OCI-LY7 (cell line): ENCODE measurements around the gene MSH2. TPM values are rescaled to one million over a fixed set of nuclear protein-coding genes. Genes with fewer than 3 reads are reported as not detected.

Experiments
- BruUV-seq: library from RNA; stranded (reverse); fragments of 400-500 nt; replicated peaks from 2 replicates; lab custom pipeline; 2021; lab: Mats Ljungman, UMichigan
- CTCF ChIA-PET: fragments of 300-600 bp; sonication (Branson Sonifier 250); formaldehyde crosslinking; loops from one replicate; lab custom pipeline; 2022; ENCODE audit warnings: antibody characterized with exemption; ENCODE audit not compliant: unreplicated experiment; lab: Charles Lee
- POLR2A ChIA-PET: fragments of 300-600 bp; sonication (Branson Sonifier 250); formaldehyde crosslinking; loops from one replicate; lab custom pipeline; 2022; ENCODE audit warnings: antibody characterized with exemption; lab: Charles Lee
- DNase-seq: peaks from one replicate; pipeline ENCODE4 v3.0.0-alpha.2; 2015; ENCODE audit warnings: low spot score
- H2AFZ ChIP-seq: fragments of 200-600 bp; sonication (generic), shearing (Covaris generic); 2 replicates; pipeline ENCODE4 v1.6.1; 2014; ENCODE audit warnings: mild to moderate bottlenecking, antibody characterized with exemption, low read length, moderate library complexity
- H3K27ac ChIP-seq: fragments of 200-600 bp; sonication (generic); 2 replicates; pipeline ENCODE4 v1.5.1; 2014; ENCODE audit warnings: mixed run types, low read depth, mild to moderate bottlenecking, moderate library complexity, low read length, inconsistent platforms; ENCODE audit not compliant: poor library complexity, severe bottlenecking
- H3K36me3 ChIP-seq: fragments of 200-600 bp; sonication (generic); 2 replicates; pipeline ENCODE4 v1.6.1; 2014; ENCODE audit warnings: mild to moderate bottlenecking, antibody characterized with exemption, low read length, moderate library complexity, mixed read lengths; ENCODE audit not compliant: insufficient read depth
- H3K4me1 ChIP-seq: fragments of 200-600 bp; sonication (generic); 2 replicates; pipeline ENCODE4 v1.5.1; 2014; ENCODE audit warnings: mild to moderate bottlenecking, low read length; ENCODE audit not compliant: insufficient read depth, poor library complexity, severe bottlenecking
- H3K4me2 ChIP-seq: fragments of 200-600 bp; sonication (generic); 2 replicates; pipeline ENCODE4 v1.6.1; 2014; ENCODE audit warnings: mild to moderate bottlenecking, low read length
- H3K4me3 ChIP-seq: fragments of 200-600 bp; sonication (generic); 2 replicates; pipeline ENCODE4 v1.5.1; 2014; ENCODE audit warnings: mild to moderate bottlenecking, low read depth, low read length; ENCODE audit not compliant: poor library complexity, severe bottlenecking
- H3K79me2 ChIP-seq: fragments of 200-600 bp; sonication (generic); 2 replicates; pipeline ENCODE4 v1.6.1; 2016; ENCODE audit warnings: low read depth, mild to moderate bottlenecking, low read length, moderate library complexity, mixed read lengths; ENCODE audit not compliant: insufficient read depth
- H3K9me2 ChIP-seq: fragments of 200-600 bp; sonication (generic); 2 replicates; pipeline ENCODE4 v1.6.1; 2016; ENCODE audit warnings: mild to moderate bottlenecking, low read length, mixed read lengths; ENCODE audit not compliant: insufficient read depth
- H3K9me3 ChIP-seq: fragments of 200-600 bp; sonication (generic); 2 replicates; pipeline ENCODE4 v1.6.1; 2014; ENCODE audit warnings: mild to moderate bottlenecking, mixed run types, low read length, mixed read lengths
- H4K20me1 ChIP-seq: fragments of 200-600 bp; sonication (generic); 2 replicates; pipeline ENCODE4 v1.6.1; 2014; ENCODE audit warnings: mild to moderate bottlenecking, antibody characterized with exemption, low read length, moderate library complexity, mixed read lengths; ENCODE audit not compliant: insufficient read depth
- CTCF ChIP-seq: fragments of 200-600 bp; sonication (generic); conservative IDR thresholded peaks from 2 replicates; pipeline ENCODE4 v1.5.1; 2014; ENCODE audit warnings: mild to moderate bottlenecking, antibody characterized with exemption, low read length, moderate library complexity, mixed read lengths
- EZH2phosphoT487 ChIP-seq: fragments of 200-600 bp; sonication (generic); IDR thresholded peaks from 2 replicates; pipeline ENCODE4 v1.6.1; 2018; ENCODE audit warnings: low read depth, borderline replicate concordance, mild to moderate bottlenecking, mixed run types, antibody characterized with exemption, low read length, moderate library complexity, mixed read lengths
- intact Hi-C: fragments of 100-400 bp; cut with micrococcal nuclease; formaldehyde crosslinking; loops from one replicate; pipeline ENCODE4 v1.10.0; 2022; ENCODE audit not compliant: unreplicated experiment
- total RNA-seq, 2 experiments: library from RNA; depleted of rRNA in 1 of 2; stranded (reverse); fragments of >200 nt in 1 of 2; shearing (Covaris generic) in 1 of 2; gene quantifications; 2 replicates each; pipeline ENCODE4 v1.2.3, GENCODE V29; 2014 to 2022

The MSH2 gene
- total RNA-seq, 2 experiments from 2014 or later = 96.8 to 97.8 TPM

DNA sequence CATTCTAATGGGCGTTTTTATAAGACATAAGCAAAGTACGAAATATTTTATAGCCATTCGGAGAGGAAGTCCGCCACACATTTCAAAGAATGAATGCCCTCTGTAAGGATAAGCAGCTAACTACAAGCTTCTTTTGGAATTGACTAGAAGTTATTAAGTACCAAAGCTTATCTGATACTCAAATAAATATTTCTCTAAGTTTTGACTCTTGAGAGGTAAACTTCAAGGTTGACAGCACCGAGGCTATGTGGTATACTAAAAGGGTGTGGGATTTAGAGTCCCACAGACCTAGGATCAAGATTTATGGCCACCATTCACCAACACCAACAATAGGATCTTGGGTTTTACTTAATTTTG is 48.1 kb upstream of the MSH2 start:
- Histone ChIP-seq H3K4me3 (no peak overlapping the region), H3K79me2 (no peaks in the 10 kb centered on the region), H3K4me1 (no peaks in the 10 kb centered on the region), H2AFZ (no peak overlapping the region), H3K27ac (no peak overlapping the region), H3K9me2 (no peaks in the 10 kb centered on the region), H4K20me1 (no peaks in the 10 kb centered on the region), H3K4me2 (no peak overlapping the region), H3K9me3 (no peaks in the 10 kb centered on the region), H3K36me3 (no peaks in the 10 kb centered on the region)
- intact Hi-C loops = no loop called here
- no peak for TF ChIP-seq EZH2phosphoT487
- TF ChIP-seq CTCF = no peak
- BruUV-seq = no TSS peak
- DNase-seq = no peak
- ChIA-PET POLR2A (interaction anchor here (0.5 to 0.7 kb wide), 3 partner anchors 37 to 267 kb away, joined by 3 to 6 read pairs (median 3); no protein-coding TSS in a partner anchor), CTCF (no interaction called here)

DNA sequence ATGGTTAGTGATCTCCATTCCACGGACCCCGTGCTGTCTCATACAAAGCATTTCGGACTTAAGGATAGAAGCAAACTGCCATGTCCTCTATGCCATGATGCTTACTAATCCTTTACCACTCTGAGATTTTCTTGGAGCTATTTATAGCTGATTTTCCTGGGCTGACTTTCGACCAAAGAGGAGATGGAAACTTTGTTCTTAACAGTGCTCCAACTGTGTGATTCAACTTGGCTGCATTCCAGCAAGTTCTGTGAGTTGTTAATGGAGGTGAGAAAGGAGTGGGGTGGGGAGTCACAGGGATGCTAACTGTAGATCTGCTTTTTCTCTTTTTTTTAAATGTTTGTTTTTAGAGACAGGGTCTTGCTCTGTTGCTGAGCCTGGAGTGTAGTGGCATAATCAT is 45.5 kb upstream of the MSH2 start:
- DNase-seq = no peak
- TF ChIP-seq EZH2phosphoT487 = no peak
- no peak for TF ChIP-seq CTCF
- Histone ChIP-seq H3K36me3 (no peaks in the 10 kb centered on the region), H3K4me2 (no peak overlapping the region), H3K9me2 (no peaks in the 10 kb centered on the region), H3K4me3 (no peak overlapping the region), H3K9me3 (no peaks in the 10 kb centered on the region), H4K20me1 (no peaks in the 10 kb centered on the region), H2AFZ (no peak overlapping the region), H3K4me1 (no peaks in the 10 kb centered on the region), H3K27ac (no peak overlapping the region), H3K79me2 (no peaks in the 10 kb centered on the region)
- no TSS peak for BruUV-seq
- CTCF ChIA-PET = no interaction called here
- POLR2A ChIA-PET = interaction anchor here (0.6 kb wide), 1 partner anchor 104 kb away, joined by 3 read pairs; no protein-coding TSS in a partner anchor
- intact Hi-C loops = no loop called here

GRCh38 chr2:47359375-47359868 is 43.5 kb upstream of the MSH2 start:
- Histone ChIP-seq H3K4me3 (no peak overlapping the region), H3K9me3 (no peaks in the 10 kb centered on the region), H4K20me1 (no peaks in the 10 kb centered on the region), H3K36me3 (no peaks in the 10 kb centered on the region), H3K27ac (no peak overlapping the region), H3K4me2 (no peak overlapping the region), H3K9me2 (no peaks in the 10 kb centered on the region), H3K79me2 (no peaks in the 10 kb centered on the region), H2AFZ (no peak overlapping the region), H3K4me1 (no peaks in the 10 kb centered on the region)
- no TSS peak for BruUV-seq
- DNase-seq = no peak
- intact Hi-C loops = no loop called here
- ChIA-PET POLR2A (no interaction called here), CTCF (no interaction called here)
- TF ChIP-seq CTCF (no peak), EZH2phosphoT487 (no peak)
